ENCODE data around the gene HSD17B7. TPM values are rescaled to one million over a fixed set of nuclear protein-coding genes. Genes with fewer than 3 reads are reported as not detected.

HSD17B7 gene
- polyA plus RNA-seq, 1 experiment: 10.5 TPM

DNA sequence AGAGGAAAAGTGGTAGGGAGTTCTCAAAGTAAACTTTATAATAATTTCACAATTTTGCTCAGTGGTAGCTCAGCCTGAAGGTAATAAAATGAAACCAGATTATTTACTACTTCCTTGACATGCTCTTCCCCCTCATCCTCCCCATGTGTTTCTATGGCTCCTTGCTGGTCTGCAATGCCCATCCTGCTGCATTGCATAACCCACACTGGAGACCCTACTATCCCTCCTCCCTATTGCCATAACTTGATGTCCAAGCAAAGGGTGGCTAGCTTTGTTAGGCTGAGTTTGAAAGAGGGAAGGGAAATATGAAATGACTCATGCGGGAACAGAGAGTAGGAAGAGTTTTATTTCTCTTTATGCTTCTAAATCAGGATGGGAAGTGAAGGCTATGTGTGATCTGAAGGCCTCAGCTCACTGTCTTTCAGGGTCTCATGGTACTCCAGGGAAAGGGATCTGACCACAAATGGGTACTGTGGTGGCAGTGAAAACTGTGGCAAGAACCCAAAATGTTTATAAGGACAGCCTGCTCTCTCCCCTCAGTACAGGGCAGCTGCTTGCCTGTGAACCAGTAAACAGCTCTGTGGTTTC is 36.4 kb upstream of the HSD17B7 start:
- H3K27ac ChIP-seq (ENCODE audit: low read depth, low read length): no peak overlapping the region
- TF ChIP-seq, protein P1, sequence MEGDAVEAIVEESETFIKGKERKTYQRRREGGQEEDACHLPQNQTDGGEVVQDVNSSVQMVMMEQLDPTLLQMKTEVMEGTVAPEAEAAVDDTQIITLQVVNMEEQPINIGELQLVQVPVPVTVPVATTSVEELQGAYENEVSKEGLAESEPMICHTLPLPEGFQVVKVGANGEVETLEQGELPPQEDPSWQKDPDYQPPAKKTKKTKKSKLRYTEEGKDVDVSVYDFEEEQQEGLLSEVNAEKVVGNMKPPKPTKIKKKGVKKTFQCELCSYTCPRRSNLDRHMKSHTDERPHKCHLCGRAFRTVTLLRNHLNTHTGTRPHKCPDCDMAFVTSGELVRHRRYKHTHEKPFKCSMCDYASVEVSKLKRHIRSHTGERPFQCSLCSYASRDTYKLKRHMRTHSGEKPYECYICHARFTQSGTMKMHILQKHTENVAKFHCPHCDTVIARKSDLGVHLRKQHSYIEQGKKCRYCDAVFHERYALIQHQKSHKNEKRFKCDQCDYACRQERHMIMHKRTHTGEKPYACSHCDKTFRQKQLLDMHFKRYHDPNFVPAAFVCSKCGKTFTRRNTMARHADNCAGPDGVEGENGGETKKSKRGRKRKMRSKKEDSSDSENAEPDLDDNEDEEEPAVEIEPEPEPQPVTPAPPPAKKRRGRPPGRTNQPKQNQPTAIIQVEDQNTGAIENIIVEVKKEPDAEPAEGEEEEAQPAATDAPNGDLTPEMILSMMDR (IDR thresholded peaks at IDR 0.05; ENCODE audit: low read depth, low read length): no peak
- no peak for DNase-seq (ENCODE audit: low read depth, low spot score)
- no peaks in the 10 kb centered on the region for H3K9me3 ChIP-seq (ENCODE audit: control insufficient read depth, insufficient read depth, low read length)
- ChIA-PET POLR2A (no interaction called here), CTCF (interaction anchor here (1.6 kb wide), 1 partner anchor 140 kb away, joined by 7 read pairs; no protein-coding TSS in a partner anchor)
- H3K4me3 ChIP-seq (ENCODE audit: low read depth, low read length): no peak overlapping the region
- no peaks in the 10 kb centered on the region for H3K27me3 ChIP-seq (ENCODE audit: control insufficient read depth, insufficient read depth, low read length)

DNA sequence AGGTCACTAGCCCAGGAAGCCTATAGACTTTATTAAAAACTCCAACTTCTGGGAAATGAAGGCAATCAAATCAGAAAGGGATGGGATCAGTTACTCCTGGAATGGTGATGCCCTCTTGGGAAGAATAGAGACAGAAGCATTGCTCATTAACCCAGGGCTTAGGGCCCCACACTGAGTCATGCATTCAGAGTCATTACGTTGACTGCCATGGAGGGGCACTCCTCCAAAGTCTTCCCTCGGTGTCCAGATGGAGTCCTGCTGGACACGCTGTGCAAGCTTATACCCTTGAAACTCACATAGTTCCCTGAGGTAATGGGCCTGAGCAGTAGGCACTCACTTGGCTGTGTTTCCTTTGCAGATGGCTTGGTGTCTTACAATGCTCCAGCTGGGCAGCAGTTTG is 35.2 kb upstream of the HSD17B7 start:
- POLR2A ChIA-PET: no interaction called here
- H3K27me3 ChIP-seq (ENCODE audit: control insufficient read depth, insufficient read depth, low read length): no peaks in the 10 kb centered on the region
- DNase-seq (ENCODE audit: low read depth, low spot score): no peak
- no peak overlapping the region for H3K27ac ChIP-seq (ENCODE audit: low read depth, low read length)
- no peak overlapping the region for H3K4me3 ChIP-seq (ENCODE audit: low read depth, low read length)
- no peaks in the 10 kb centered on the region for H3K9me3 ChIP-seq (ENCODE audit: control insufficient read depth, insufficient read depth, low read length)
- TF ChIP-seq, protein P1 (IDR thresholded peaks at IDR 0.05; ENCODE audit: low read depth, low read length): no peak
- CTCF ChIA-PET: no interaction called here

DNA sequence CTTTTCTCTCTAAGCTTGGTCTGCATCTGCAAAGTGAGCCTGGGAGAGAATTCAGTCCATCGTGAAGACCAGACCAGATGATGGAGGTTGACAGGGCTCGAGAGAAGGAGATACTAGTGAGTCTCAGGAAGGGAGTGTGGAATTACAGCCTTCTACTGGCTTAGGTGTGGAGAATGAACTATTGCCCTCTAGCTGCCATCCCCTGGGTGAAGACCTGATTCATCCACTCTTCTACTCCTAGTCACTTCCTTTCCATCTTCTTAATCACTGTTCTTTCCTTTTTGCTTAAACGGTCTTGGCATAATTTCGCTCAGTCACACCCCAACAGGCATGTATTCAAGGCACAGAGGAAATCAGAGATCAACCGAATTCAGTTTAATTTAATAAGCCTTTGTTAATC is 34.0 kb upstream of the HSD17B7 start:
- CTCF ChIA-PET: no interaction called here
- H3K4me3 ChIP-seq (ENCODE audit: low read depth, low read length): no peak overlapping the region

DNA sequence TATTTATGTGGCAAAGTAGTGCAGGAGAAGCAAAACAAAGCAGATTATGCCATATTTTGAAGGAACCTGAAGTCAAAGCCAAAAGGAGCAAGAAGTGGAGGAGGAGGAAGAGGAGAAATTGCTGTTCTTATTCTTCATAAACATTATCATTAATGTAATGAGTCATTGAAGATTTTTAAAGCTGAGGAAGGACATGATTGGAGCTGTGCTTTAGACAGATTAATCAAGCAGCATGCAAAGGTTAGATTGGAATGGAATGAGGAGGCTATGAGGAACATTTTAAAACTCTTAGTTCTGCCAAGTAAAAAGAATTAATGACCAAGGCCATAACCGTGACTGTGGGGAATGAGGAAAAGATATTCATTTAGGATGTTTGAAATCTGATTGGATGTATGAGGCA is 33.0 kb upstream of the HSD17B7 start:
- no peak overlapping the region for H3K4me3 ChIP-seq (ENCODE audit: low read depth, low read length)
- H3K9me3 ChIP-seq (ENCODE audit: control insufficient read depth, insufficient read depth, low read length): no peaks in the 10 kb centered on the region
- POLR2A ChIA-PET: no interaction called here
- no peak overlapping the region for H3K27ac ChIP-seq (ENCODE audit: low read depth, low read length)
- DNase-seq (ENCODE audit: low read depth, low spot score): no peak
- TF ChIP-seq, protein P1 (IDR thresholded peaks at IDR 0.05; ENCODE audit: low read depth, low read length): no peak
- CTCF ChIA-PET: interaction anchor here (0.5 kb wide), 1 partner anchor 122 kb away, joined by 3 read pairs; no protein-coding TSS in a partner anchor
- no peaks in the 10 kb centered on the region for H3K27me3 ChIP-seq (ENCODE audit: control insufficient read depth, insufficient read depth, low read length)

More for the DNA sequence above, 34.0 kb upstream of the HSD17B7 start:
- H3K27me3 ChIP-seq (ENCODE audit: control insufficient read depth, insufficient read depth, low read length): no peaks in the 10 kb centered on the region
- no peaks in the 10 kb centered on the region for H3K9me3 ChIP-seq (ENCODE audit: control insufficient read depth, insufficient read depth, low read length)
- H3K27ac ChIP-seq (ENCODE audit: low read depth, low read length): no peak overlapping the region
- POLR2A ChIA-PET: no interaction called here
- DNase-seq (ENCODE audit: low read depth, low spot score): no peak
- TF ChIP-seq, protein P1 (IDR thresholded peaks at IDR 0.05; ENCODE audit: low read depth, low read length): no peak

DNA sequence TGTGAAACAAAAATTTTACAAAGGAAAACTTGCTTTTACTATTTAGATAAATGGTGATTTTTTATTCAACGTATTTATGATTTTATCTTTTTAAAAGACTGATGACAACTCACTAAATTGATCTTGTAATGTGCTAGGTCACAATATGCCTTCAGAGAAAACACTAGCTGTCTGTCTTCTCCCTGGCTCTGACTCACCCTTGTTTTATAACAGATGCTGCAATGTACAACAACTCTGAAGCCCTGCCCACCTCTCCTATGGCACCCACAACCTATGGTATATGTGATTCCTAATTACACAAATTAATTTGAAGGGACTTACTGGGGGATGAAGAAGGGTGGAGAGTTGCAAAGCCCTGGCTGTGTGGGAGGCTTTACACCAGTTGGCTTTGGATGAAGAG is 24.7 kb upstream of the HSD17B7 start:
- H3K9me3 ChIP-seq (ENCODE audit: control insufficient read depth, insufficient read depth, low read length): no peaks in the 10 kb centered on the region
- DNase-seq (ENCODE audit: low read depth, low spot score): no peak
- ChIA-PET POLR2A (no interaction called here), CTCF (no interaction called here)
- no peak overlapping the region for H3K4me3 ChIP-seq (ENCODE audit: low read depth, low read length)
- no peak overlapping the region for H3K27ac ChIP-seq (ENCODE audit: low read depth, low read length)
- H3K27me3 ChIP-seq (ENCODE audit: control insufficient read depth, insufficient read depth, low read length): no peaks in the 10 kb centered on the region
- TF ChIP-seq, protein P1 (IDR thresholded peaks at IDR 0.05; ENCODE audit: low read depth, low read length): no peak

All from AG04450 (cell line).